PFSK-1 (cell line): ENCODE data around the gene NOVA2.

Source experiments
- FOXP2 ChIP-seq: optimal IDR thresholded peaks from 2 replicates; pipeline ENCODE3; 2011; ENCODE audit warnings: borderline replicate concordance, control low read depth, inconsistent platforms; ENCODE audit not compliant: insufficient read depth; ENCODE audit errors: extremely low read length, extremely low read depth
- POLR2AphosphoS5 ChIP-seq: IDR thresholded peaks from 2 replicates; pipeline ENCODE4 v1.6.1; 2012; ENCODE audit warnings: low read depth, mild to moderate bottlenecking, control low read depth, low read length, moderate library complexity
- REST ChIP-seq, 2 experiments: IDR thresholded peaks; 2 replicates each; pipeline versions ENCODE4 v1.6.1 to v1.8.0; 2011 to 2012; ENCODE audit warnings: low read depth in 2 of 2, low read length in 2 of 2, control low read depth in 1 of 2, inconsistent platforms in 1 of 2, mild to moderate bottlenecking in 1 of 2, moderate library complexity in 1 of 2; ENCODE audit not compliant: insufficient read depth in 1 of 2
- SIN3A ChIP-seq: IDR thresholded peaks from 2 replicates; pipeline ENCODE4 v1.6.1; 2012; ENCODE audit warnings: mild to moderate bottlenecking, low read length, moderate library complexity, borderline replicate concordance; ENCODE audit not compliant: insufficient read depth
- TAF1 ChIP-seq: IDR thresholded peaks from 2 replicates; pipeline ENCODE4 v1.6.1; 2012; ENCODE audit warnings: low read length, control low read depth, borderline replicate concordance; ENCODE audit not compliant: insufficient read depth

- TF ChIP-seq POLR2AphosphoS5 (no peak), TAF1 (no peak), REST (IDR thresholded peaks at IDR 0.05; ENCODE audit: insufficient read depth in 1 of 2, low read depth in 2 of 2, low read length in 2 of 2) (no peak), SIN3A (no peak), FOXP2 (no peak)
These were observed 17.6 kb downstream of the NOVA2 start for GRCh38 chr19:45955905-45956608.
